Frontal cortex (tissue), 4 donors: Measurements from ENCODE around the gene RPL10A. TPM values are rescaled to one million over a fixed set of nuclear protein-coding genes. Genes with fewer than 3 reads are reported as not detected.
"Not testable (repeated sequence)": the region's sequence is repeated elsewhere in the genome, so short reads cannot be mapped to it uniquely, and the experiment has no call there.

Source experiments
- DNase-seq, 2 donors: peaks; one replicate each; pipeline ENCODE4 v3.0.0; 2012; ENCODE audit warnings: low spot score in 2 of 2
- FAIRE-seq: peaks from 2 replicates; lab custom pipeline; 2012; peaks lifted over from hg19 to GRCh38; lab: Jason Lieb, UNC
- total RNA-seq: library from RNA; depleted of rRNA; stranded (reverse); fragments of >200 nt; gene quantifications from one replicate; pipeline ENCODE4 v1.2.3, GENCODE V29; 2014
- donor health status: control.
- donor health status: control.
- donor health status: control.

Gene RPL10A
- total RNA-seq, 1 donor from 2014 or later = 1,604 TPM

DNA sequence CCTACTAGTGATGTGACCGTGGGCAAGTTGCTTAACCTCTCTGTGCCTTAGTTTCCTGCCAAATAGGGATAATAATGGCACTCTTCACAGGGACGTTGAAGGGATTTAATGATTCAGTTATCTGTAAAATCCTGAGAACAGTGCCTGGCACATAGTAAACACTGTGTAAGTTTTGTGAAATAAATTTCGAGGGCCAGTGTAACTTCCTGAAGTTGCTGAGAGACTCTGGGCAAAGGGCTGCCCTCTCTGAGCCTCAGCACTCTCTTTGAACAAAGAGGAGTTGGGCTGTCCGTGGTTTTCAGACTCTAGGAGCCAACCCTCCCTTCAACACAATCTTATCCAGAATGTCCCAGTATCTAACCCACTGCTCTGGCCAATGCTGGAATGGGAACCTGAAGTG is 31.2 kb downstream of the RPL10A start:
- DNase-seq (no peak), FAIRE-seq (no peak)

DNA sequence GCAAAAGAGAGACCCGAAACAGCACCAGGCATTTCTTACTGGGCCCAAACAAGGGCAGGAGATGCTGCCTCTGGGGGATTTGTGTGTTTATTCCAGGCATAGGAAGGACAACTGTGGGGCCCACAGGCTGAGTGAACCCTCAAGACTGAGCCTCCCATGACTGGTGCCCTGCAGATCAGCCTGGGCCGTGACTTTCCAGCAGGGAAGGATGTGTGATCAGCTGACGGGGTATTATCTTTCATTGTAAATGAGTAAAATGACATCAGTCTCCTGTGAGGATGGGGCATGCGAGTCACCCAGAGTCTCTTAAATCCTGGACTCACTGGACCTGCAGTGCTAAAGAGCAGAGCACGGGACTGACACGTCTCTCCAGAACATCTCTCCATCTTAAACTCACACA is 32.6 kb downstream of the RPL10A start:
- FAIRE-seq (no peak), DNase-seq (no peak)

DNA sequence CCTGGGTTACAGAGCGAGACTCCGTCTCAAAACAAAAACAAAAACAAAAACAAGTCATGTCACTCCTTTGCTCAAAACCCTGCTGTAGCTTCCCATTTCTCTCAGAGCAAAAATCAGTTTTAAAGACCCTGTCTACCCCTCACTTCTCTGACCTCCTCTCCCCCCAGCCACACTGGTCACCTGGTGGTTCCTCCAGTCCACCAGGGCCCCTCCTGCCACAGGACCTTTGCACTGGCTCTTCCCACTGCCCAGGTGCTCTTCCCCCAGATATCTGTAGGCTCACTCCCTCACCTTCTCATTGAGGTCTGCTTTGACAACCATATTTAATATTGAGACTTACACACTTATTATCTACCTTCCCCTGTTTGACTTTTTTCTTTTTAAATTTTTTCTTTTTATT is 33.6 kb downstream of the RPL10A start:
- no peak for FAIRE-seq
- DNase-seq = no peak

DNA sequence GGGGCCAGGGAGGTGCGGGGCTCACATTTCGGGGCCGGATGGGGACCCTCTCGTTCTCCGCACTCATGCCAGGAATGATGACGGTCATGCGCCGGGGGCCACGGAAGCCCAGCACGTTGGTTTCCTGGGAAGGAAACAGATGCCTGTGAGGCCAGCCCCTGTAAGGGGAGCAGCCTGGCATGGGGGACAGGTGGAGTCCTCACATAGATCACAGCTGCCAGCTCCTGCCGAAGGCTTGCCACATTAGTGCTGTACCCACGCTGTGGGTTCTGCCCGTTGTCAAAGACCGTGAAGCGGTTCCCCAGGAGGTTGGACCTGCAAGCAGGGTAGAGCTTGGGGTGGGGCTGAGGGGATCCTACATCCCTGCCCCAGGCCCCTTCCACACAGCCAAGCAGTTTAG is 35.3 kb downstream of the RPL10A start:
- DNase-seq (no peak), FAIRE-seq (no peak)

DNA sequence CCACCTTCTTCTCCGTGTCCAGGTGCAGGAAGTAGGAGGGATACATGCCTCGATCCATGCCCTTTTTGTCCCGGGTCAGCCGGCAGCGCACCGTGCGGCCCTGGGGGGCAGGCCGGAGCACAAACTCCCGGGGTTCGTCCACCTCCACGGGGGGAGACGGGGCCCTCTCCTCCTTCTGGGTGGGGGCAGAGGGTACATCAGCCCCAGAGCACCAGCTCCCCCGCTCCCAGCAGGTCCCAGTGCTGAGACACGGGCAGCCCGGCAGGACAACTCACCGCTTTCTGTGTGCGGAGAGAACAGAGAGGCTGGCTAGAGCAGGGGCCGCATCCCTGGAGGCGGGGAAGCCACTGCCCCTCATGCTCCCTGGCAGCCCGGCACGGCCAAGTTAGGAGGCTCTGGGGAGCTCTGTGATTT is 37.8 kb downstream of the RPL10A start:
- FAIRE-seq (no peak), DNase-seq (no peak)

DNA sequence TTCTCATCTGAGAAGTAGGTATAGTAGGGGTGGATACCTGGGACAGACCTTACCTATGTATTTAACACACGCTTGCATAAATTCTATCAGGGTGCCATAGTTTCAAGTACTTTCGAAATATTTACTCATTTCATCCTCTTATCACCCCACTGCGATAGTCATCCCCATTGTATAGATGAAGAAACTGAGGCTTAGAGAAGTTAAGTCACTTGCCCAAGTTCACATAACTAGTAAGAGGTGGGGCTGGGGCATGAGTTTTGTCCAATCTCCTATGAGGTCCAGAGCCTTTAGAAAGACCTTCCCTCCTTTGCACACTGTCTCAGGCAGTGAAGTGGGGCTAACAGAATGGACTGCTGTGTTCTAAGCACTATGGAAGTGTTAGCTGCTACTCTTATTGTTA is 38.3 kb downstream of the RPL10A start:
- FAIRE-seq (no peak), DNase-seq (no peak)

DNA sequence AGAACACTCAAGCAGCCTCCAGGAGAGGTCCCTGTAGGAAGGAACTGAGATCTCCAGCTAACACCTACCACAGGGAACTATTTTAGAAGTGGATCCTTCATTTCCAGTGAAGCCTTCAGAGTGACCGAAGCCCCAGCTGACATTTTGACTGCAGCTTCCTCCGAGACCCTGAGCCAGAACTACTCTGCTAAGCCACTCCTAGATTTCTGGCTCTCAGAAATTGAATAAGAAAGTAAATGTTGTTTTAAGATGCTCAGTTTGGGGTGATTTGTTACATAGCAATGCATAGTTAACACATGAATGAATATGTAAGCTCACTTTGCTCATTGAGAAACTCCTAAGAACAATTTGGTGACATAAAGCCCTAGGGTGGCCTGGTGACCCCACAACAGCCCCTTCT is 39.0 kb downstream of the RPL10A start:
- DNase-seq (no peak), FAIRE-seq (no peak)

DNA sequence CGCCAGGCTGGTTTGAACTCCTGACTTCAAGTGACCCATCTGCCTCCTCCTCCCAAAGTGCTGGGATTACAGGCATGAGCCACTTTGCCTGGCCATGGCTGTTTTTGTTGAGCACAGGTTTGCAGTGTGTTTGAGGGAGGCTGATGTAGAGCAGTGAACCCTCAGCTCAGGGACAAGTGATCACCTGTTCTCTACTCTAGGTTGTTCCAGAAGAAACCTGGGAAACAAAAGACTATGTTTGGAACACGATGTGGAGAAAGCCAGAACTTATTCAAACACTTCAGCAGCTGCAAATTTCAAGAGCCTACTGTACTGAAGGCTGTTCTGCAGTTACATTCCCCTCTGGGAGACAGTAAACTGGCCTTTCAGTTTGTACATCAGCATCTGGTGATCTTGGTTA is 39.8 kb downstream of the RPL10A start:
- FAIRE-seq = no peak

DNA sequence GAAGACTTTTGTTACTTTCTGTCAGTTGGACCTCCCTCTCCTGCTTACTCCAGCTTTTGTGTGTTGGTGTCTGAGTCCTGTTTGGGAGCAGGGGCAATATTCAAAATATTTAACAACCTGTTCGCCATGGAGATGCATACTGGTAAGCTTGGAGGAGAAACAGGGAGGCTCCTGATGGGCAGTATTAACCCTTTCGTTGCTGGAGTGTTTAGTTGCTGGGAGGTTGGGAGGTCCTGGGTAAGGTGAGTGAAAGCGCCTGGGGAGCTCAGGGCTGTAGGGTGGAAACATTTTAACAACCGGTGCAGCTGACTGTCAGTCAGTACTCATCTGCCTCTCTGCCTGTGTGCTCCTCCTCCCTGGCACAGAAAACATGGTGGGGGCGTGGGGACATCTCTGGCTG is 40.3 kb downstream of the RPL10A start:
- no peak for FAIRE-seq
- no peak for DNase-seq

More for the DNA sequence above, 39.8 kb downstream of the RPL10A start:
- DNase-seq = no peak

DNA sequence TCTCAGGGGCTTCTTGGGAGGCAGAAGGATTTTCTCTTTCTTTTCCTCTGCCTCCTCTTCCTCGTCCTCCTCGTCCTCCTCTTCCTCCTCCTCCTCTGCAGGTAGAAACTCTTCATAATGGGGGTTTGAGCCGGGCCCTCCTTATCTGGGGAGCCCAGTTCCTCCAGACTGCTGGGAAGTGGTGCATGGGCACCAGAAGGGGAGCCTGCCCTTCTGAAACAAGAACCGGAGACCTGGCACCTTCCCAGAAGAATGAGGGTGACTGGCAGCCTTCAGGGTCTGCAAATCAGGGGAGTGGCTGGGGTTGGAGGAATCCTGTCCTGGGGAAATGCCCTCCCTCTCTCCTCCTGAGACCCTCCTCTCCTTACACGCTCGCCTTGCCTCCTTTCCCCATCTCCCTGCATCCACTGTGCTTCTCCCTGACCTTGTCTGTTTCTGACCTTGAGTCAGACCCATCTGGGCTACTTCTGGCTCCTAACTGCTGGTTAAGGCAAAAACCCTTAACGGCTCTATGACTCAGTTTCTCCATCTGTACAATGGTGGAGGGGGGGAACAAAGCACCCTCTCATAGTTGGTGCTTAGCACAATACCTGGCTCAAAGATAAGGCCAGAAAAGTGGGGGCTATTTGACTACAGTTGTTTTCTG is 42.8 kb downstream of the RPL10A start:
- DNase-seq = no peak
- no peak for FAIRE-seq

DNA sequence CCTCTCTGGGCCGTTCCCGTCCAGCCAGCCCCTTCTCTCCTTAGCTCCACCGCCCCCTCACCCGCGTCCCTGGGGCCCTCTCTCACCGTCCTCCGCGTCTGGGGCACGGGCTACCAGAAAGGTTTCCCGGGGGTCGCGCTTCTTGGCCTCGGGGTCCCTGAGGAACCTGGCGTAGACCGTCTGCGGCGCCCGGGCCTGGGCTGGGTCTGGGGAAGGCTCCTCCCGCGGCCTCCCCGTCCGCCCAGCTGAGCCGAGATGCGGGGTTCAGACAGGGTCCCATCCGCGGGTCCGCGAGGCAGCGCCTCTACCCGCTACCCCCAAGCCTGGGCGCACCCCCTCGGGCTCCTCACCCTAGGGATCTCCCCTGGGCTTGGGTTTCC is 43.4 kb downstream of the RPL10A start:
- DNase-seq (no peak), FAIRE-seq (no peak)

DNA sequence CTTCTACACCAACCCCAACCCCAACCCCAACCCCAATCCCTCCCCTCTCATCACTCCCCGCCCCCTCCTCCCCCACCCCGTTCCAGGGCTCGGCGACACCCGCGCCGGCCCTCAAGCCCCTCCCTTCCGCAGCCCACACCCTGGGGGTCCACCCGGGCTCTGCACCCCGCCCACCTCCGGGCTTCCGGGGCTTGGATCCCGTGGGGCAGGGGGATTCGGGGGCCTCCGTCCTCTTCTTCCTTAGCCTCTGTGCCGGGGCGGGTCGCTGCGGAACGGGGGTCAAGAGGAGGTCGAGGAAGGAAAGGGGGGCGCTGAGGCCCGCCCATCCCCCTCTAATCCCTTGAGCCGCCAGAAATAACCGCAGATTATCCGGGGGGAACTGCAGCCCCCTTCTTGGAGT is 43.8 kb downstream of the RPL10A start:
- no peak for FAIRE-seq
- DNase-seq = no peak

DNA sequence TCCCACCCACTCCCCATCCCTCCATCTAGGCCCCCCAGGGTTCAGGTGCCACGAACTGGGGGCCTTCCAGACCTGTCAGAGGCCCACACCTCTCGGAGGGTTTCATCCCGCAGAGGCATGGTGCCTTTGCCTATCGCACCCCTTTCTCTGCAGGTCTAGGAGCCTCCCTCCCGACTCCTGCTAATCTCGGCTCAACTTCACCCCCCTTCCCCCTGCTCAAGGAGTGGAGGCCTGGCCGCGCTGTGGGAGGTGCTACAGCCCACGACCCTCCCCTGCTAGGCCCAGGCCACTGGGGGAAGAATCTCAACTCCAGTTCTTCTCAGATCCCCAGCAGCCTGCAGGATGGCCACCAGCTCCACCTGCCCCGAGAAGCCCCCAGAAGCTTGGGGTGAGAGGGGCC is 44.5 kb downstream of the RPL10A start, which contains the start of gene TULP1:
TSS of gene TULP1 (minus strand) at position 157 of the 400 bp plus-strand sequence. CDS start at position 119, 38 bp downstream.
- DNase-seq = no peak
- FAIRE-seq = no peak

DNA sequence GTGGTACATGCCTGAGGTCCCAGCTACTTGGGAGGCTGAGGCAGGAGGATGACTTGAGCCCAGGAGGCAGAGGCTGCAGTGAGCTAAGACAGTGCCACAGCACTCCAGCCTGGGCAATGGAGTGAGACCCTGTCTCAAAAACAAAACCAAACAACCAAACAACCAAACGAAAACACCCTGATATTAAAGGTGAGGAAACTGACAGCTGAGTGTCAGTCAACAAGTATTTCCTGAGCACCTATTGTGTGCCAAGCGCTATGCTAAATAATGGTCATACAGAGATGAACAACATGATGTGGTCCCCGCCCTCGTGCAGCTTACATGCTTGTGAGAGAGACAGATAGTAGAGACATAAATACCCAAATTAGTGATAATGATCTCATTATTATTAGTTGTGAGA is 46.4 kb downstream of the RPL10A start:
- no peak for DNase-seq
- no peak for FAIRE-seq

DNA sequence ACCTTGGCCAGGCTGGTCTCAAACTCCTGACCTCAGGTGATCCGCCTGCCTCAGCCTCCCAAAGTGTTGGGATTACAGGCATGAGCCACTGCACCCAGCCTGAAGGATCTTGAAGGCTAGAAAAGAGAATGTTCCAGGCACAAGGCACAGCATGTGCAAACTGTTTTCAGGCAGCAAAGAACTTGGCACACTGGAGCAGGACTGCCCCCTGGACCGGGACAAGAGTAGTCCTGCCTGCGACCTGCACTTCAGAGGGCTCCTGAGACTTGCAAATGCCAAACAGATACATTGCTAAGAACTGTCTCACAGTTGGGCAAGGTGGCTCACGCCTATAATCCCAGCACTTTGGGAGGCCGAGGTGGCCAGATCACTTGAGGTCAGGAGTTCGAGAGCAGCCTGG is 47.7 kb downstream of the RPL10A start:
- not testable (repeated sequence) for FAIRE-seq, DNase-seq

DNA sequence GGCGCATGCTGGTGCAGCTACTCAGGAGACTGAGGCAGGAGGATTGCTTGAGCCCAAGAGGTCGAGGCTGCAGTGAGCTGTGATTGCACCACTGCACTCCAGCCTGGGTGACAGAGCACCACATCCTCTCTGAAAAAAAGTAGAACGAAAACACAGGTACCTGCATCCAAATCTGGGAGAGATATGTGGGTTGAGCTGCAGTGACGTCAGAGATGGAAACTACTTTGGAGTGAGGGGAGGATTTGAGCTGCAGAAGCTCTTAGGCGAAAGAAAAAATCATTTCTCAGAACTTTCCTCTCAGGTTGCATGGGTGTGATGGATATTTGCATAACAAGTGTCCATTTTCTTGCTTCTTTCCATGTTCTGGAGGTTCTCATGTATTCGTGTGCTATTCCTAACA is 48.5 kb downstream of the RPL10A start:
- FAIRE-seq = no peak

DNA sequence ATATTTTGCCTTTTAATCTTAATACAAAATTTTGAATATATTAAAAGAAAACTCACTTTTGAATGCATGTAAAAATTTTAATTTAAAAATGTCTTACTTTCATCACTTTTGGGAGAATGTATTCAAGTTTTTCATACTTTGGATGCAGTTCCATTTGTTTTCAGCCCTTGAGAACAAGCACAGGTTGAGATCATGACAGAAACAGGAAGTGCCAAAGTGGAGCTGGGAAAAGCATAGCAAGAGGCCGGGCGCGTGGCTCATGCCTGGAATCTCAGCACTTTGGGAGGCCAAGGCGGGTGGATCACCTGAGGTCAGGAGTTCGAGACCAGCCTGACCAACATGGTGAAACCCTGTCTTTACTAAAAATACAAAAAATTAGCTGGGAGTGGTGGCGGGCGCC is 49.8 kb downstream of the RPL10A start:
- FAIRE-seq, DNase-seq: not testable (repeated sequence)

More for the DNA sequence above, 48.5 kb downstream of the RPL10A start:
- no peak for DNase-seq

DNA sequence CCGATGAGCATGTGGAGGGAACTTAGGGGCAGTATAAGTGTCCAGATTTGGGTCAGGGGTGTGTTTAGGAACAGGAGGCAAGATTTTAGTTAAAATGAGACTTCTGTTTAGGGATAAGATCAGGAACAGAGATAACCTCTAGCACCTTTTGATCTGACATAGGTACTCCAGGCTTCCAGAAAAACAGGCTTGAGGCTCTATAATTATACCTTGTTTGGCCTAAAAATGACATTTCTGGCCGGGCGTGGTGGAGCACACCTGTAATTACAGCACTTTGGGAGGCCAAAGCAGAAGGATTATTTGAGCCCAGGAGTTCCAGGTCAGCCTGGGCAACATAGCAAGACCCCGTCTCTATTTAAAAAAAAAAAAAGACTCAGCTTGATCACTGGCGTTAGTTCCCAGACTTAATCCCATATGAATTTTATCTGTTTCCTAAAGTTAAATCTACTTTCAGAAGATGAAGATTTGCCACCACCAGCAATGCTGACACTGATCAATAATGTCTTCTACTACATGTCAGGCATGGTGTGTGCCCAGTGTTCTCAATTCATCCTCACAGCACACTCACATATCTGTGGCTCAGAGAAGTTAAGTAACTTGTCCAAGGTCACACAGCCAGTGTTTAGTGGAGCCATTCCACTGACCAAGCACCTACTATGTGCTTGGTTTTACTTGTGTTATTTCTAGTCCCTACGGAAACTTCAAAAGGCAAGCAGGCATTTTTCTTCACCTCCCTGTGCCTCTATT is 50.5 kb downstream of the RPL10A start:
- FAIRE-seq = no peak
- no peak for DNase-seq

DNA sequence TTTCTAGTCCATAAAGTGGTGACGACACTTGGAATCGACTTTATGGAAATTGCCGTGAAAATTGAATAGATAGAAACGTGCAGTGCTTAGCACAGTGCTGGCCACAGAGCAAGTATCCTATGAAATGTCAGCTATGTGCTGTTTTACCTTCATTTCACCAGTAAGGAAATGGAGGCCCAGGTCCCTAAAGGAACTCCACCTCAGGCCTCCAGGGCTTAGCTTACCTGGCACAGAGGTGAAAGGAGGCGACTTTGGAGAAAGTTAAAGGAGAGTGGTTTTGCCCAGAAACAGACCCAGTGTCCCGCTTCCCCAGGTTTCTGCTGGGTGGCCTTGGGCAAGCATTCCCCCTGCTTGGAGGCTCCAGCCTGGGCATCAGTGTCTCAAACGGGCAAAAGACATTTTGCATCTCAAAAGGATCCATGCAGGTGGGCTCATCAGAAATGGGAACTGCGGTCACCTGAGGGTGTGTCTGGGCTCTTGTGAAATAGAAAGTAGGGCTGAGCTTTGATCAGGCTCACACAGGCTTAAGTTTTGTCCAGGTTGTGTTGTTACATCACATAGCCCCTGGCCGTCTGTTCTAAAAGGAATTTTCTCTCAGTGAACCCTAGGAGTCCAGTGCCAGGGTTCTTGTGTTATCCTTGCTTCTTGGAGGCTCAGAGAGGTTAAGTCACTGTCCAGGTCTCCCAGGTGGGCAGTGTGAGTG is 51.3 kb downstream of the RPL10A start:
- DNase-seq (no peak), FAIRE-seq (no peak)
